KOPT-K1 (cell line): Measurements from ENCODE around the gene GASK1A.

Source experiments
- H3K27ac ChIP-seq: fragments of 200-600 bp; sonication (generic); 2 replicates; pipeline ENCODE4 v1.5.1; 2016; ENCODE audit warnings: antibody characterized with exemption, mild to moderate bottlenecking, low read depth, low read length; ENCODE audit not compliant: poor library complexity, severe bottlenecking
- H3K36me3 ChIP-seq: fragments of 200-600 bp; sonication (generic); 2 replicates; pipeline ENCODE4 v1.5.1; 2017; ENCODE audit warnings: antibody characterized with exemption, mild to moderate bottlenecking, low read length, moderate library complexity; ENCODE audit not compliant: insufficient read depth
- H3K9me3 ChIP-seq: fragments of 200-600 bp; sonication (generic); 2 replicates; pipeline ENCODE4 v1.5.1; 2017; ENCODE audit warnings: antibody characterized with exemption, low read length, mild to moderate bottlenecking; ENCODE audit not compliant: insufficient read depth, poor library complexity, severe bottlenecking

Gene GASK1A

GRCh38 chr3:43087249-43087776 lies 108.2 kb downstream of the GASK1A start:
- Histone ChIP-seq H3K9me3 (no peaks in the 10 kb centered on the region), H3K27ac (no peak overlapping the region), H3K36me3 (no peaks in the 10 kb centered on the region)

GRCh38 chr3:43089081-43089480 lies 110.0 kb downstream of the GASK1A start:
- Histone ChIP-seq H3K27ac (no peak overlapping the region), H3K36me3 (no peaks in the 10 kb centered on the region), H3K9me3 (no peaks in the 10 kb centered on the region)

GRCh38 chr3:43090238-43090637 lies 111.1 kb downstream of the GASK1A start:
- H3K9me3 ChIP-seq, result no peaks in the 10 kb centered on the region
- H3K27ac ChIP-seq, result no peak overlapping the region
- H3K36me3 ChIP-seq, result no peaks in the 10 kb centered on the region

- H3K9me3 ChIP-seq, result no peaks in the 10 kb centered on the region
- no peaks in the 10 kb centered on the region for H3K36me3 ChIP-seq
- no peak overlapping the region for H3K27ac ChIP-seq
These were observed 112.4 kb downstream of the GASK1A start for GRCh38 chr3:43091481-43091880.

GRCh38 chr3:43093006-43093405 lies 113.9 kb downstream of the GASK1A start:
- H3K27ac ChIP-seq, result no peak overlapping the region
- no peaks in the 10 kb centered on the region for H3K9me3 ChIP-seq
- no peaks in the 10 kb centered on the region for H3K36me3 ChIP-seq

GRCh38 chr3:43093974-43094373 lies 114.9 kb downstream of the GASK1A start:
- Histone ChIP-seq H3K9me3 (no peaks in the 10 kb centered on the region), H3K27ac (no peak overlapping the region), H3K36me3 (no peaks in the 10 kb centered on the region)

GRCh38 chr3:43094381-43094780 lies 115.3 kb downstream of the GASK1A start:
- no peaks in the 10 kb centered on the region for H3K9me3 ChIP-seq
- no peak overlapping the region for H3K27ac ChIP-seq
- H3K36me3 ChIP-seq, result no peaks in the 10 kb centered on the region

- no peaks in the 10 kb centered on the region for H3K36me3 ChIP-seq
These were observed 115.7 kb downstream of the GASK1A start for GRCh38 chr3:43094851-43095250.

GRCh38 chr3:43095370-43095769 lies 116.3 kb downstream of the GASK1A start:
- H3K36me3 ChIP-seq, result no peaks in the 10 kb centered on the region
- no peak overlapping the region for H3K27ac ChIP-seq

More at GRCh38 chr3:43094851-43095250, 115.7 kb downstream of the GASK1A start:
- Histone ChIP-seq H3K9me3 (no peaks in the 10 kb centered on the region), H3K27ac (no peak overlapping the region)

GRCh38 chr3:43096761-43097160 lies 117.7 kb downstream of the GASK1A start:
- Histone ChIP-seq H3K27ac (no peak overlapping the region), H3K9me3 (no peaks in the 10 kb centered on the region)

More at GRCh38 chr3:43095370-43095769, 116.3 kb downstream of the GASK1A start:
- H3K9me3 ChIP-seq, result no peaks in the 10 kb centered on the region

GRCh38 chr3:43097400-43098080 lies 118.4 kb downstream of the GASK1A start:
- Histone ChIP-seq H3K9me3 (no peaks in the 10 kb centered on the region), H3K27ac (no peak overlapping the region), H3K36me3 (no peaks in the 10 kb centered on the region)

More at GRCh38 chr3:43096761-43097160, 117.7 kb downstream of the GASK1A start:
- H3K36me3 ChIP-seq, result no peaks in the 10 kb centered on the region

GRCh38 chr3:43098761-43099160 lies 119.7 kb downstream of the GASK1A start:
- Histone ChIP-seq H3K36me3 (no peaks in the 10 kb centered on the region), H3K9me3 (no peaks in the 10 kb centered on the region), H3K27ac (no peak overlapping the region)

- H3K27ac ChIP-seq, result no peak overlapping the region
- no peaks in the 10 kb centered on the region for H3K36me3 ChIP-seq
- no peaks in the 10 kb centered on the region for H3K9me3 ChIP-seq
These were observed 123.8 kb downstream of the GASK1A start for GRCh38 chr3:43102773-43103480.

GRCh38 chr3:43104039-43104438 lies 124.9 kb downstream of the GASK1A start:
- H3K9me3 ChIP-seq, result no peaks in the 10 kb centered on the region
- H3K36me3 ChIP-seq, result no peaks in the 10 kb centered on the region
- no peak overlapping the region for H3K27ac ChIP-seq

GRCh38 chr3:43104660-43105595 lies 125.8 kb downstream of the GASK1A start:
- Histone ChIP-seq H3K27ac (no peak overlapping the region), H3K36me3 (no peaks in the 10 kb centered on the region), H3K9me3 (no peaks in the 10 kb centered on the region)
